Neural cell (in vitro differentiated cells): Measurements from ENCODE around the gene SOCS7.

Experiments used
- EP300 ChIP-seq: fragments of 450-650 bp; conservative IDR thresholded peaks from 2 replicates; pipeline ENCODE4 v1.6.1; 2014; ENCODE audit warnings: antibody characterized with exemption, mild to moderate bottlenecking, moderate library complexity; ENCODE audit not compliant: poor library complexity, severe bottlenecking
- EZH2 ChIP-seq: fragments of 200-600, 300-800 bp; shearing (Covaris generic), sonication (generic); IDR thresholded peaks from 2 replicates; pipeline ENCODE4 v1.6.1; 2014; ENCODE audit warnings: antibody characterized with exemption, low read length, borderline replicate concordance, mild to moderate bottlenecking; ENCODE audit not compliant: insufficient read depth, poor library complexity, severe bottlenecking
- MXI1 ChIP-seq: fragments of 450-650 bp; conservative IDR thresholded peaks from 2 replicates; pipeline ENCODE4 v1.6.1; 2014; ENCODE audit warnings: antibody characterized with exemption, mild to moderate bottlenecking; ENCODE audit not compliant: poor library complexity, severe bottlenecking
- POLR2AphosphoS5 ChIP-seq: IDR thresholded peaks from 2 replicates; pipeline ENCODE4 v1.6.1; 2012
- RAD21 ChIP-seq: fragments of 450-650 bp; conservative IDR thresholded peaks from 2 replicates; pipeline ENCODE4 v1.6.1; 2014; ENCODE audit warnings: antibody characterized with exemption, mild to moderate bottlenecking, moderate library complexity
- SMC3 ChIP-seq: fragments of 450-650 bp; conservative IDR thresholded peaks from 2 replicates; pipeline ENCODE4 v1.6.1; 2014; ENCODE audit warnings: antibody characterized with exemption, mild to moderate bottlenecking, moderate library complexity; ENCODE audit not compliant: poor library complexity
- TAF1 ChIP-seq: IDR thresholded peaks from 2 replicates; pipeline ENCODE4 v1.6.1; 2012; ENCODE audit warnings: low read depth
- TF ChIP-seq, protein P1 (sequence below): fragments of 450-650 bp; IDR thresholded peaks from 2 replicates; pipeline ENCODE4 v1.5.1; 2014; ENCODE audit warnings: antibody characterized with exemption, mild to moderate bottlenecking, moderate library complexity; ENCODE audit not compliant: poor library complexity, severe bottlenecking
- TF ChIP-seq, protein P2 (sequence below): IDR thresholded peaks from 2 replicates; pipeline ENCODE4 v1.6.1; 2012; ENCODE audit warnings: borderline replicate concordance

DNA sequence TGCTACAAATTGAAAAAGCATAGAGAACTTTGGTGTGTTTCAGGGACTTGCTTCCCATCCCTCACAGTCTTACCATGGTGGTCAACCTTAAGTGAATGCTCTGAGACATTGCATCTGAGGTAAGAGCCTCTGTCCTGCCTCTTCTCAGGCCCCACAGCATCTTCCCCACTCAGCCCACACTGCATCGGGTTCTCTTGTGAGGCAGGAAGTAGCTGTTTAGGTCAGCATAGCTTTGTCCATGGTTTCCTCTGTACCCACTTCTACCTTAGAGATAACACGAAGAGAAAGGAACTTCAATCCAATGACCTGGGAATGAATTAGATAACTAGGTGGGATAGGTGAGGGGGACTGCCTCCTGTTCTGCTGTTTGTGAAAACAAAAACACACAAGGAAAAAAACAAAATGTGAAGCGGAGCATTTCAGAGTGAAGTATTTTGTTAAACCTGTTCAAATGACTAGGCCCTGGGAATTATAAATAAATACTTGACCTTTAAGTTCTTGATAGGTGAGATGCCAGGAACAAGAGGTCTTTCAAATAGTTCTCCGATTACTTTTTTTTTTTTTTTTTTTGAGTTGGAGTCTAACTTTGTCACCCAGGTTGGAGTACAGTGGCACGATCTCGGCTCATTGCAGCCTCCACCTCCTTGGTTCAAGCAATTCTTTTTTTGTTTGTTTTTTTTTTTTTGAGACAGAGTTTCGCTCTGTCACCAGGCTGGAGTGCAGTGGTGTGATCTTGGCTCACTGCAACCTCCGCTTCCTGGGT lies 17.7 kb downstream of the SOCS7 start:
- TF ChIP-seq, protein P1, sequence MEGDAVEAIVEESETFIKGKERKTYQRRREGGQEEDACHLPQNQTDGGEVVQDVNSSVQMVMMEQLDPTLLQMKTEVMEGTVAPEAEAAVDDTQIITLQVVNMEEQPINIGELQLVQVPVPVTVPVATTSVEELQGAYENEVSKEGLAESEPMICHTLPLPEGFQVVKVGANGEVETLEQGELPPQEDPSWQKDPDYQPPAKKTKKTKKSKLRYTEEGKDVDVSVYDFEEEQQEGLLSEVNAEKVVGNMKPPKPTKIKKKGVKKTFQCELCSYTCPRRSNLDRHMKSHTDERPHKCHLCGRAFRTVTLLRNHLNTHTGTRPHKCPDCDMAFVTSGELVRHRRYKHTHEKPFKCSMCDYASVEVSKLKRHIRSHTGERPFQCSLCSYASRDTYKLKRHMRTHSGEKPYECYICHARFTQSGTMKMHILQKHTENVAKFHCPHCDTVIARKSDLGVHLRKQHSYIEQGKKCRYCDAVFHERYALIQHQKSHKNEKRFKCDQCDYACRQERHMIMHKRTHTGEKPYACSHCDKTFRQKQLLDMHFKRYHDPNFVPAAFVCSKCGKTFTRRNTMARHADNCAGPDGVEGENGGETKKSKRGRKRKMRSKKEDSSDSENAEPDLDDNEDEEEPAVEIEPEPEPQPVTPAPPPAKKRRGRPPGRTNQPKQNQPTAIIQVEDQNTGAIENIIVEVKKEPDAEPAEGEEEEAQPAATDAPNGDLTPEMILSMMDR: no peak
- no peak for TF ChIP-seq EZH2
- TF ChIP-seq EP300: no peak
- no peak for TF ChIP-seq POLR2AphosphoS5
- TF ChIP-seq TAF1: no peak
- no peak for TF ChIP-seq SMC3
- TF ChIP-seq, protein P2, sequence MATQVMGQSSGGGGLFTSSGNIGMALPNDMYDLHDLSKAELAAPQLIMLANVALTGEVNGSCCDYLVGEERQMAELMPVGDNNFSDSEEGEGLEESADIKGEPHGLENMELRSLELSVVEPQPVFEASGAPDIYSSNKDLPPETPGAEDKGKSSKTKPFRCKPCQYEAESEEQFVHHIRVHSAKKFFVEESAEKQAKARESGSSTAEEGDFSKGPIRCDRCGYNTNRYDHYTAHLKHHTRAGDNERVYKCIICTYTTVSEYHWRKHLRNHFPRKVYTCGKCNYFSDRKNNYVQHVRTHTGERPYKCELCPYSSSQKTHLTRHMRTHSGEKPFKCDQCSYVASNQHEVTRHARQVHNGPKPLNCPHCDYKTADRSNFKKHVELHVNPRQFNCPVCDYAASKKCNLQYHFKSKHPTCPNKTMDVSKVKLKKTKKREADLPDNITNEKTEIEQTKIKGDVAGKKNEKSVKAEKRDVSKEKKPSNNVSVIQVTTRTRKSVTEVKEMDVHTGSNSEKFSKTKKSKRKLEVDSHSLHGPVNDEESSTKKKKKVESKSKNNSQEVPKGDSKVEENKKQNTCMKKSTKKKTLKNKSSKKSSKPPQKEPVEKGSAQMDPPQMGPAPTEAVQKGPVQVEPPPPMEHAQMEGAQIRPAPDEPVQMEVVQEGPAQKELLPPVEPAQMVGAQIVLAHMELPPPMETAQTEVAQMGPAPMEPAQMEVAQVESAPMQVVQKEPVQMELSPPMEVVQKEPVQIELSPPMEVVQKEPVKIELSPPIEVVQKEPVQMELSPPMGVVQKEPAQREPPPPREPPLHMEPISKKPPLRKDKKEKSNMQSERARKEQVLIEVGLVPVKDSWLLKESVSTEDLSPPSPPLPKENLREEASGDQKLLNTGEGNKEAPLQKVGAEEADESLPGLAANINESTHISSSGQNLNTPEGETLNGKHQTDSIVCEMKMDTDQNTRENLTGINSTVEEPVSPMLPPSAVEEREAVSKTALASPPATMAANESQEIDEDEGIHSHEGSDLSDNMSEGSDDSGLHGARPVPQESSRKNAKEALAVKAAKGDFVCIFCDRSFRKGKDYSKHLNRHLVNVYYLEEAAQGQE: no peak
- TF ChIP-seq RAD21: no peak
- TF ChIP-seq MXI1: no peak
